G401 (cell line): Measurements from ENCODE around the gene HOXA3. TPM values are rescaled to one million over a fixed set of nuclear protein-coding genes. Genes with fewer than 3 reads are reported as not detected.

Experiments
- DNase-seq: peaks from one replicate; pipeline ENCODE4 v3.0.0-alpha.2; 2015; ENCODE audit warnings: low spot score
- in situ Hi-C: cut with HindIII; loops from 2 replicates; pipeline ENCODE4 v1.10.0; 2016; ENCODE audit warnings: low sequenced_read_pairs, mixed read lengths
- total RNA-seq: library from RNA; depleted of rRNA; stranded (reverse); fragments of >200 nt; shearing (Covaris generic); gene quantifications from 2 replicates; pipeline ENCODE4 v1.2.3, GENCODE V29; 2014

The HOXA3 gene
- total RNA-seq, 1 experiment from 2014 or later, result 2.2 TPM

DNA sequence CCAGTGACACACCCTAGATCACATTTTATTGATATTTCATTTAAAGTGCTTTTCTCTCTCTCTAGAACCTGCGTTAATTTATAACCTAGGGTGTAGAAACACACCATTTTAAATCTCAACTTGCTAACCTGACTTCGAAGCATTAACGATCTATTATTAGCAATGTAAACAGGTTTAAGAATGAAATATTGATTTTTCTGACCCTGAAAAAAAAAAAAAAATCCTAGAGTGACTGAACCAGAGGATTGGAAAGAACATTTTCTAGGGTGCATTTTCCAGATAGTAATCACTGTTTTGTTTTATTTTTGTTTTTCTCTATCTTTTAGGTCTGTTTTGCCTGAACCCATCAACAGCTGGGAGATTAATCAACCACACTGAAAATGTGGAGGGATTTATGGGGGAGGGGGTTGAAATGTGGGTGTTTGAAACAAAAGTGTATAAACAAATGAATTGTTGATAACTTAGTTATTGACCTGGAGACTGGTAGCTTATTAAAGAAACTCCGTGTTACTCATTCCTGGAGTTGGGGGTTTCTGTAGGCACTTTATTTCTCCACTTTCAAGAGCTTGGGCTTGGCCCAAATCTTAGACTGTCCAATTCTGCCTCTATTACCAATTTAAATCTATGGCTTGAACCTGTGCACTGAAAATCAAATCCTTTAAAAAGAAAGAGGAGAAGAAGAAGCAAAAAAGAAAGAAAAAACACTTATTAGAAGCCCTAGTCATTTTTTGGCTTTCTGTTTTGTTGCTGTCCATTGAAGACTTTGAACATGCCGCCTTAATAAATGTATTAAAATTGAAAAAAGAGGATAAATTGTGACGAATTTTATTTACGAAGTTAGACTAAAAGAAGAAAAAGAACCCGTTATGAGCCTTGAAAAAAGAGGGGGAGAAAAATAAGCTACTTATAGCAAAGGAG is 52.7 kb downstream of the HOXA3 start:
- no peak for DNase-seq
- in situ Hi-C loops, result no loop called here

GRCh38 chr7:27098578-27099451 is 53.6 kb downstream of the HOXA3 start:
- no peak for DNase-seq
- in situ Hi-C loops, result no loop called here

GRCh38 chr7:27097686-27098577 is 54.5 kb downstream of the HOXA3 start:
- no peak for DNase-seq
- in situ Hi-C loops, result no loop called here

GRCh38 chr7:27096768-27097514 is 55.4 kb downstream of the HOXA3 start:
- in situ Hi-C loops, result no loop called here
- DNase-seq, result no peak

- DNase-seq, result peak; percentile 44
- in situ Hi-C loops, result no loop called here
These were observed 56.3 kb downstream of the HOXA3 start, which contains the start of gene HOXA1 for GRCh38 chr7:27095897-27096767. Gene HOXA1 (minus strand): TSS chr7:27096000. CDS start chr7:27095912, 88 bp downstream.

DNA sequence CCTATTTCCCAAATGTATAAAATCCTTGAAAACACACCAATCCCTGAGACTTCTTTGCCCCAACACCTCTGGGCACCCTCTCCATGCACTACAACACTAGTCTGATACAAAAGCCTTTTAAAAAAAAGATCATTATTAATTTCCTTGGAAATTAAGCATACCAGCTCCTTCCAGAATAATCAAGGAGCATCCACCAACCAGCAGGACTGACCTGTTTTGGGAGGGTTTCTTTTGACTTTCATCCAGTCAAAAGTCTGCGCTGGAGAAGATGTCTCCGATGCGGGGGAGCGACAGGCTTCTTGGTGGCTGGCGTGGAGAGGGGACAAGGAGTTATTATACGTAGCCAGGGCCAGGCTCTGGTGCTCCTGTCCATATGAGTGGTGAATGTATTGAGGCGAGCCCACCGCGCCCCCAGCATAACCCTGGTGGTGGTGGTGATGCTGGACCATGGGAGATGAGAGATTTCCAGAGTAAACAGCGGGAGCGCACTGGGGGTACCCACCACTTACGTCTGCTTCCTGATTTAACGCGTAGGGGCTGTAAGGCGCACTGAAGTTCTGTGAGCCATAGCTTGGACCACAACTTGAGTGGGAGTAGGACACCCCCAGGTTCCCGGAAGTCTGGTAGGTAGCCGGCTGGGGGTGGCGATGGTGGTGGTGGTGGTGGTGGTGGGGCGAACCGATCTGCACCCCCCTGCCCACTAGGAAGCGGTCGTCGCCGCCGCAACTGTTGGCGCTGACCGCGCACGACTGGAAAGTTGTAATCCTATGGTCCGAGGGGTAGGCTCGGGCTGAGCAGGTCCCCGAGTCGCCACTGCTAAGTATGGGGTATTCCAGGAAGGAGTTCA is 57.1 kb downstream of the HOXA3 start:
- in situ Hi-C loops, result no loop called here
- no peak for DNase-seq

DNA sequence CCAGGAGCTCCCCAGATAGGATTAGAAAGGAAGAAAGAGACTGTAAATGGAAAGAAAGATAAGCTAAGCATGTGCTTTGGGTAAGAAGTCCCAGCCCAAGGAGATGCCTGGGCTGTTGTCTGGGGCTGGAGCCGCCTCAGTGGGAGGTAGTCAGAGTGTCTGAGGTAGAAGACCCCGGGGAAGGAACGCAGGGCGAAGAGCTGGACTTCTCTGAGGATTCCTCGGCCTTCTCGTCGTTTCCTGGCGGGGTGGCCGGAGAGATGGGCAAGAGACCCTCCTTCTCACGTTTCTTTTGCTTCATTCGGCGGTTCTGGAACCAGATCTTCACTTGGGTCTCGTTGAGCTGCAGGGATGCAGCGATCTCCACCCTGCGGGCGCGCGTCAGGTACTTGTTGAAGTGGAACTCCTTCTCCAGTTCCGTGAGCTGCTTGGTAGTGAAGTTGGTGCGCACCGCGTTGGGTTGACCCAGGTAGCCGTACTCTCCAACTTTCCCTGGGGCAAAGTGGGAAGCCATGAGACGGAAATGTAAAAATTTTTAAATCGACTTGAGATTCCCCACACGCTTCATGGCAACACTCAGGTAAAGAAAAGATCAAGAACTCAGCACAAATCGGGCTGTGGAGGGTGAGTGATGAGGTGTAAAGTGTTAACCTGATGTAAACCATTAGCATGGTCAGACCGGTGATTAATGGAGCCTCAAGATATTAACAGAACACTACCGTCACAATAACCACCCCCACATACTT is 57.9 kb downstream of the HOXA3 start:
- in situ Hi-C loops, result no loop called here
- no peak for DNase-seq

DNA sequence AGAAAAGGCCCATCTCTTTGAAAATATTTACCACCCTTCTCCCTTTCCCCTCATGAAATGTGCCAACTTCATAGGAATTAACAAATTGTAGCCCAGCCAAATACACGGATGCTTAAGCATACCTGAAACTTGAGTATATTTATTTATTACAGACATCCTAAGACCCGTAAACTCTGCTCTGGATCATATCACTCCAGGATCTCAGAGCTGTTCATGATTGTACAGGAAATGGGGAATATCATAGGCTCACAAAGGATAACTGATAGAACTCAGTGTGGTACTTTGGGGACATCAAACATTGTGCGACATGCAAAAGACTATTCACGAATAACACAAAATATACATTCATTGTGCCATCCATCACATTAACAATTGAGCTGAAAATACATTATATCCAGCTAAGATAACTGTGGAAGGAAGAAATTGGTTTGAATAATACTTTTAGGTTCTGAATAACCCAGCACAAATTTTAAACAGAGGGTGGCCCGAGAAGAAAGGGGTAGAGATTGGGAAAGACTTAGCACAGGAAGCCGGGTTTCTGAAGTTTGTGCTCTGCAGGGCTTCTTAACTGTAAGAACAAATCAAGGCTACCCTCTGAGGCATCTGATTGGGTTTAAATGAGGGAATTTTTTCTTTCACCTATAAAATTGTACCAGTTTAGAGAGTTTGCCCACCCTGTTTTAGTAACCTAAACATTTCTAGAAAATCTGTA is 59.0 kb downstream of the HOXA3 start:
- in situ Hi-C loops, result no loop called here
- DNase-seq, result no peak

GRCh38 chr7:27092819-27093110 is 59.6 kb downstream of the HOXA3 start:
- in situ Hi-C loops, result no loop called here
- no peak for DNase-seq

GRCh38 chr7:27091941-27092818 is 60.2 kb downstream of the HOXA3 start:
- in situ Hi-C loops, result no loop called here
- no peak for DNase-seq

- in situ Hi-C loops, result no loop called here
- no peak for DNase-seq
These were observed 61.3 kb downstream of the HOXA3 start for GRCh38 chr7:27091105-27091504.

DNA sequence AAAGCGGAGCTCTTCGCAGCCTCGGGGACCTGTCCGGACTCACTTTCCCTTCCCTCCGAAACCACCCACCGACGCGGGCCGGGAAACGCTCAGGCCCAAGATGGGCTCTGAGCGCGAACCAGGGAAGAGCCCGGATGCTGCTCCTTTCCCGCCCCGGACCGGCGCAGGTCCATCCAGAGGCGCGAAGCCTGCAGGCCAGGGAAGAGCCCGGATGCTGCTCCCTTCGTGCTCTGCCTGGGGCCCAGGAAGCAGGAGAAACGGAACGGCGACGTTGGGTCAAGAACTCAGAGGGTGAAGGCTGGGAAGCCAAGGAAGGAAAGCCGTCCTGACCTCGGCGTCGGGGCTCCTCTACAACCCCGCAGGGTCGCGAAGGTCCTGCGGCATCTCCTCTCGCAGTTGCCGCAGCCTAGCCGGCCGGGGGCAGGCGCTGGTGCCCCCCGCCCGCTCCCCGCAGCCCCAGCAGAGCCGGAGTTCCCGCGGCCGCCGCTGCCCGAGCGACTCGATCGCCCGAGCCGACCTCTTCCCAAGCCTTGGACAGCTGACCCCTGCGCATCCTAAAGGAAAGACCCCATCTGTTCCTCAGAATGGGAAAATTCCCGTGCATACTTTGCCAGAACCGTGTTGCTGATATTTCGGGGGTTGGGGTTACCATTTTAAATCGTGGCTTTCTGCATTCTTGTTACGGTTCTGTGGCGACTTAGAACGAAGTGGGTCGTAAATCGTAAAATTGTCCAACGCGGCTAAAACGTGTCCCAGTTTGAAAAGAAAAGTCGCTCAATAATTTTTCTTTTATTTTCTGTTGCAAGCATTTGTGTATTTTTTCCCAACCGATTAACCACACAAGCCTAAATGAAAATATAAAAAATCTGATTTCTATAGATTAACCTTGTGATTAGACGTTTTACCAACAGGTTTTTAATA is 64.1 kb downstream of the HOXA3 start:
- in situ Hi-C loops, result no loop called here
- no peak for DNase-seq

DNA sequence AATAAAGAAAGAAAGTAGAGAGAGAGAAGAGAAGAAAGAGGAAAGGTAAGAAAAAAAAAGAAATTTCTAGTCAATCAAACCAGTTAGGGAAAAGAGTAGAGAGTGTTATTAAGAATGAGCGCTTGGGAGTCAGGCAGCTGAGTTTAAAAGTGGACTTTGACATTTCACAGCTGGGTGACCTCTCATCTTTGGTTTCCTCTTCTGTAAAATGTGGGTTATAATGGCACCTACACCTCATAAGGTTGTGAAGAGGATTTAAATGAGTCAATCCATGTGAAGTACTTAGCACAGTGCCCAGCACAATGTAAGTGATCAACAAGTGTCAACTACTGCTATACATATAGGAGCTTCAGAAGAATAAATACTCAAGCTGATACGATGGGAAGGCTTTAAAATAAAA is 68.7 kb downstream of the HOXA3 start:
- in situ Hi-C loops, result no loop called here
- no peak for DNase-seq

GRCh38 chr7:27082171-27082570 is 70.2 kb downstream of the HOXA3 start:
- no peak for DNase-seq
- in situ Hi-C loops, result no loop called here
